ENCODE results near the gene STAG1. TPM values are rescaled to one million over a fixed set of nuclear protein-coding genes. Genes with fewer than 3 reads are reported as not detected.

Gene STAG1
- total and polyA plus RNA-seq, 9 of the 15 experiments (the other 6 are each of a cell fraction or from before 2014, with no cell fraction given), result 2.7 to 17.7 (median 8.8) TPM

DNA sequence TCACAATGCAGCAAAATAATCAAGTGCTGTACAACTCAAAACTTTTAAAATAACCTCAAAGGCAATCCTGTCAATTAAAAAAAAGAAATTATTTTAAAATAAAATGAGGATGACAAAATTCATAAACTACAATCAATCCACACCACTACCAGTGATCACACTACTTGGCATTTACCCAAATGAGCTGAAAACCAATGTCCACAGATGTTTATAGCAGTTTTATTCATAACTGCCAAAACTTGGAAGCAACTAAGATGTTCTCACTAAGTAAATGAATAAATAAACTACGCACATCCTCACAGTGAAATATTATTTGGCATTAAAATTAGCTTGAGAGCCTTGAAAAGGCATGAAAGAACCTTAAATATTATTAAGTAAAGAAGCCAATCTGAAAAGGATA, 121.3 kb downstream of the STAG1 start (continued):
- TF ChIP-seq ETV6 (IDR thresholded peaks at IDR 0.05; ENCODE audit: borderline replicate concordance in 1 of 2, low read depth in 2 of 2, low read length in 1 of 2) (no peak), ETV6 (CRISPR knock-in tag; IDR thresholded peaks at IDR 0.05; ENCODE audit: borderline replicate concordance) (no peak), EHMT2 (IDR thresholded peaks at IDR 0.05) (no peak), ZNF717 (CRISPR knock-in tag; IDR thresholded peaks at IDR 0.05) (no peak), C11orf30 (IDR thresholded peaks at IDR 0.05; ENCODE audit: low read depth) (no peak)
- TF ChIP-seq, protein P1, sequence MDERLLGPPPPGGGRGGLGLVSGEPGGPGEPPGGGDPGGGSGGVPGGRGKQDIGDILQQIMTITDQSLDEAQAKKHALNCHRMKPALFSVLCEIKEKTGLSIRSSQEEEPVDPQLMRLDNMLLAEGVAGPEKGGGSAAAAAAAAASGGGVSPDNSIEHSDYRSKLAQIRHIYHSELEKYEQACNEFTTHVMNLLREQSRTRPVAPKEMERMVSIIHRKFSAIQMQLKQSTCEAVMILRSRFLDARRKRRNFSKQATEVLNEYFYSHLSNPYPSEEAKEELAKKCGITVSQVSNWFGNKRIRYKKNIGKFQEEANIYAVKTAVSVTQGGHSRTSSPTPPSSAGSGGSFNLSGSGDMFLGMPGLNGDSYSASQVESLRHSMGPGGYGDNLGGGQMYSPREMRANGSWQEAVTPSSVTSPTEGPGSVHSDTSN (CRISPR knock-in tag; IDR thresholded peaks at IDR 0.05; ENCODE audit: low read depth), result no peak
- TF ChIP-seq, protein P1 (tag; conservative IDR thresholded peaks at IDR 0.05; ENCODE audit: low read depth), result no peak
- TF ChIP-seq, protein P2, sequence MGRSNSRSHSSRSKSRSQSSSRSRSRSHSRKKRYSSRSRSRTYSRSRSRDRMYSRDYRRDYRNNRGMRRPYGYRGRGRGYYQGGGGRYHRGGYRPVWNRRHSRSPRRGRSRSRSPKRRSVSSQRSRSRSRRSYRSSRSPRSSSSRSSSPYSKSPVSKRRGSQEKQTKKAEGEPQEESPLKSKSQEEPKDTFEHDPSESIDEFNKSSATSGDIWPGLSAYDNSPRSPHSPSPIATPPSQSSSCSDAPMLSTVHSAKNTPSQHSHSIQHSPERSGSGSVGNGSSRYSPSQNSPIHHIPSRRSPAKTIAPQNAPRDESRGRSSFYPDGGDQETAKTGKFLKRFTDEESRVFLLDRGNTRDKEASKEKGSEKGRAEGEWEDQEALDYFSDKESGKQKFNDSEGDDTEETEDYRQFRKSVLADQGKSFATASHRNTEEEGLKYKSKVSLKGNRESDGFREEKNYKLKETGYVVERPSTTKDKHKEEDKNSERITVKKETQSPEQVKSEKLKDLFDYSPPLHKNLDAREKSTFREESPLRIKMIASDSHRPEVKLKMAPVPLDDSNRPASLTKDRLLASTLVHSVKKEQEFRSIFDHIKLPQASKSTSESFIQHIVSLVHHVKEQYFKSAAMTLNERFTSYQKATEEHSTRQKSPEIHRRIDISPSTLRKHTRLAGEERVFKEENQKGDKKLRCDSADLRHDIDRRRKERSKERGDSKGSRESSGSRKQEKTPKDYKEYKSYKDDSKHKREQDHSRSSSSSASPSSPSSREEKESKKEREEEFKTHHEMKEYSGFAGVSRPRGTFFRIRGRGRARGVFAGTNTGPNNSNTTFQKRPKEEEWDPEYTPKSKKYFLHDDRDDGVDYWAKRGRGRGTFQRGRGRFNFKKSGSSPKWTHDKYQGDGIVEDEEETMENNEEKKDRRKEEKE (IDR thresholded peaks at IDR 0.05; ENCODE audit: borderline replicate concordance in 1 of 2, control insufficient read depth in 1 of 2, low read depth in 2 of 2, low read length in 1 of 2), result no peak

Measured in K562 (cell line).